OCI-LY1 (cell line): Measurements from ENCODE around the gene ARID5A.

ENCODE experiments used
- H2AFZ ChIP-seq: fragments of 200-600 bp; sonication (generic), shearing (Covaris generic); 2 replicates; pipeline ENCODE4 v1.6.0; 2014; ENCODE audit warnings: antibody characterized with exemption, mild to moderate bottlenecking, low read length
- H3F3A ChIP-seq: fragments of 200-600 bp; sonication (generic), shearing (Covaris generic); 2 replicates; pipeline ENCODE4 v1.6.0; 2014; ENCODE audit warnings: mild to moderate bottlenecking, antibody characterized with exemption, low read length, moderate library complexity; ENCODE audit not compliant: insufficient read depth
- H3K27ac ChIP-seq: fragments of 200-600 bp; sonication (generic); 2 replicates; pipeline ENCODE4 v1.5.1; 2014; ENCODE audit warnings: low read length, mixed run types, mild to moderate bottlenecking, low read depth; ENCODE audit not compliant: poor library complexity, severe bottlenecking
- H3K27me3 ChIP-seq: fragments of 200-600 bp; sonication (generic); 2 replicates; pipeline ENCODE4 v1.6.0; 2014; ENCODE audit warnings: antibody characterized with exemption, mild to moderate bottlenecking, low read length, moderate library complexity; ENCODE audit not compliant: insufficient read depth
- H3K36me3 ChIP-seq: fragments of 200-600 bp; sonication (generic); 2 replicates; pipeline ENCODE4 v1.6.1; 2014; ENCODE audit warnings: mild to moderate bottlenecking, antibody characterized with exemption, low read length, moderate library complexity, mixed read lengths; ENCODE audit not compliant: insufficient read depth
- H3K4me1 ChIP-seq: fragments of 200-600 bp; sonication (generic); 2 replicates; pipeline ENCODE4 v1.5.1; 2014; ENCODE audit warnings: mild to moderate bottlenecking, low read length, moderate library complexity; ENCODE audit not compliant: insufficient read depth, severe bottlenecking
- H3K4me2 ChIP-seq: fragments of 200-600 bp; sonication (generic), shearing (Covaris generic); 2 replicates; pipeline ENCODE4 v1.6.1; 2014; ENCODE audit warnings: low read length
- H3K4me3 ChIP-seq: fragments of 200-600 bp; sonication (generic); 2 replicates; pipeline ENCODE4 v1.5.1; 2014; ENCODE audit warnings: low read length, low read depth, mild to moderate bottlenecking, mixed read lengths; ENCODE audit not compliant: poor library complexity, severe bottlenecking
- H3K79me2 ChIP-seq: fragments of 200-600 bp; shearing (Covaris generic); 2 replicates; pipeline ENCODE4 v1.6.1; 2016; ENCODE audit warnings: mixed run types, low read length, mixed read lengths; ENCODE audit not compliant: insufficient read depth
- H3K9ac ChIP-seq: fragments of 200-600 bp; sonication (generic), shearing (Covaris generic); 2 replicates; pipeline ENCODE4 v1.6.1; 2014; ENCODE audit warnings: mild to moderate bottlenecking, low read length, mixed read lengths
- H3K9me2 ChIP-seq: fragments of 200-600 bp; sonication (generic), shearing (Covaris generic); 2 replicates; pipeline ENCODE4 v1.6.1; 2014; ENCODE audit warnings: low read depth, mild to moderate bottlenecking, low read length, mixed read lengths
- H3K9me3 ChIP-seq: fragments of 200-600 bp; shearing (Covaris generic); 2 replicates; pipeline ENCODE4 v1.6.1; 2014; ENCODE audit warnings: low read length, mixed read lengths
- H4K20me1 ChIP-seq: fragments of 200-600 bp; sonication (generic), shearing (Covaris generic); 2 replicates; pipeline ENCODE4 v1.6.0; 2016; ENCODE audit warnings: mild to moderate bottlenecking, low read length; ENCODE audit not compliant: insufficient read depth
- CTCF ChIP-seq: fragments of 200-600 bp; sonication (generic), shearing (Covaris generic); IDR thresholded peaks from 2 replicates; pipeline ENCODE4 v1.5.1; 2017; ENCODE audit warnings: mild to moderate bottlenecking, antibody characterized with exemption, low read length, moderate library complexity, mixed read lengths
- EZH2 ChIP-seq: fragments of 200-600 bp; sonication (generic), shearing (Covaris generic); IDR thresholded peaks from 2 replicates; pipeline ENCODE4 v1.8.0; 2017; ENCODE audit warnings: borderline replicate concordance, mixed run types, mild to moderate bottlenecking, antibody characterized with exemption, low read length, moderate library complexity, mixed read lengths

Gene ARID5A

DNA sequence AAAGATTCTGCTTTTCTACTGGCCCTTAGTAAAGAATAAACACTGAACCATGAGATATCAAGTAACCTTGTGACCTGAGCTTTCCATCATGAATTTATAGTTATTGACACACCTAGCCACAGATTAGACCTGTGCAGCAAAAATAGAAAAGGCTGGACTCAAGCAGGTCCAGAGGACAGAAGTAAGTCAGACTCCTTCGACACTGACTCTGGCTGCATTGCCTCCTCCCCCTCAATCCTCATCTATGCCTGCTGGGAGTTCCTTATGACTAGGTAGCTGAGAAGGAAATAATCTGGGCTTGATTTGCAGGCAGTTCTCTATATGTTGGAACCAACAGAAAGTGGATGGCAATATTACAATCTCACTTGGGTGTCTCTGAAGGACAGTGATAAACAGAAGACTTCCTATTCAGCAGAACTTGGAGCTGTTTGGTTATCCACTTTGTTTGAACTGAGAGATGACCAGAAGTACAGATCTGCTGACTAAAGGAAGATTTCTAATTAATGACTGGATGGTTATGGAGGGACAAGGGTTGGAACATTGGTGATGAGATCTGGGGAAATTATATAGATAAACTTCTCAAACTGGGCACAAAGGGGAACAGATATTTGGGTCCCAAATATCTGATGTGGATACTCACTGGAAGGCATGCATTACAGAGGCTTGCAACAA lies 39.4 kb downstream of the ARID5A start:
- H3K27ac ChIP-seq, result no peak overlapping the region
- no peaks in the 10 kb centered on the region for H3K9me2 ChIP-seq
- no peak overlapping the region for H3K4me3 ChIP-seq
- H4K20me1 ChIP-seq, result no peaks in the 10 kb centered on the region
- no peaks in the 10 kb centered on the region for H3K79me2 ChIP-seq
- H3K36me3 ChIP-seq, result no peaks in the 10 kb centered on the region
- TF ChIP-seq CTCF (no peak), EZH2 (no peak)
- no peak overlapping the region for H2AFZ ChIP-seq
- no peaks in the 10 kb centered on the region for H3K4me1 ChIP-seq
- no peaks in the 10 kb centered on the region for H3F3A ChIP-seq
- H3K9me3 ChIP-seq, result no peaks in the 10 kb centered on the region
- H3K27me3 ChIP-seq, result no peaks in the 10 kb centered on the region
- no peak overlapping the region for H3K9ac ChIP-seq
- H3K4me2 ChIP-seq, result no peak overlapping the region

DNA sequence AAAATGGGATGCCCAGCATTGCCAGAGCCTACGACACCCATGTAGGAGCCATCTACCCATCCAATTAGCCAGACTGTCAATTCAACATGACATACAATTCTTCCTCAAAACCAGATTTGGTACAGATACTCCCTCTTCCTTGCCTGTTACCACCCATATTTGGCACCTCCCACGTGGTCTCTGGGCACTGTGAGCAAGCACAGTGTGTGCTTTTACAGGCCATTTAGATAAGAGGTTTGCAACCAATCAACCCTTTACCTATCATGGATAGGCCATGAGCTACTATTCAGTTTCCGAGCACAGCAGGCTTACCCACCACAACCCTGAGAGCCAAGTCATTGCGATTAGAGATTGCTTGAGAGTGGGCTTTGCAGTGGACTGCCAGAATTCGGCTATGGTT lies 40.9 kb downstream of the ARID5A start:
- Histone ChIP-seq H3K4me1 (no peaks in the 10 kb centered on the region), H3K9me3 (no peaks in the 10 kb centered on the region), H3K27me3 (no peaks in the 10 kb centered on the region), H3K4me3 (no peak overlapping the region), H2AFZ (no peak overlapping the region), H3K9me2 (no peaks in the 10 kb centered on the region), H3K27ac (no peak overlapping the region), H3K4me2 (no peak overlapping the region), H3F3A (no peaks in the 10 kb centered on the region), H3K9ac (no peak overlapping the region), H4K20me1 (no peaks in the 10 kb centered on the region), H3K79me2 (no peaks in the 10 kb centered on the region), H3K36me3 (no peaks in the 10 kb centered on the region)
- TF ChIP-seq CTCF, result no peak
- TF ChIP-seq EZH2, result no peak

DNA sequence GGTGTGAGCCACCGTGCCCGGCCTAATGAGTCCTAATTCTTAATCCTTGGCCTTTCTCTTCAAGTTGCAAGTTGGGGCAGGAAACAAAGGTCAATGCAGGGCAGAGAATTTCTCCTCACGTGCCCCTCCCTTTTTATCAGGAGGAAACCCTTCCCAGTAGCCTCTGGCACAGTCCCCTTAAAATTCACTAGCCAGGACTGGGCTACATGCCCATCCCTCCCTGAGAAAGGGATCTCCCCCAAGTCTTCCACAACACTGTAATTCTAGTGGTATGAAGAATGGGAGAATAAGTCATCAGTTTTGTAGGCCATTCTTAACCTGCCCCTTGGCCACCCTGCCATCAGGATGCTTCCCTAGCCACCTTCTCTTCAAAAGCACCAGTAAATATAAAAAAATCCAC lies 42.2 kb downstream of the ARID5A start:
- Histone ChIP-seq H3K4me1 (no peaks in the 10 kb centered on the region), H3K9me3 (no peaks in the 10 kb centered on the region), H3K79me2 (no peaks in the 10 kb centered on the region), H3K9ac (no peak overlapping the region), H3K9me2 (no peaks in the 10 kb centered on the region), H3K36me3 (no peaks in the 10 kb centered on the region), H4K20me1 (no peaks in the 10 kb centered on the region), H3K27ac (no peak overlapping the region), H3K4me3 (no peak overlapping the region), H3K27me3 (no peaks in the 10 kb centered on the region), H2AFZ (no peak overlapping the region), H3F3A (no peaks in the 10 kb centered on the region), H3K4me2 (no peak overlapping the region)
- TF ChIP-seq EZH2, result no peak
- TF ChIP-seq CTCF, result no peak
